HEK293T (cell line): ENCODE data around the gene PSMB4.

Source experiments
- ELF4 ChIP-seq: fragments of 450-650 bp; IDR thresholded peaks from 2 replicates; pipeline ENCODE4 v1.6.1; 2017; ENCODE audit warnings: antibody characterized with exemption
- FOXA1 ChIP-seq: fragments of 450-650 bp; IDR thresholded peaks from 2 replicates; pipeline ENCODE4 v1.6.1; 2016; ENCODE audit warnings: mild to moderate bottlenecking
- L3MBTL2 ChIP-seq: fragments of 450-650 bp; conservative IDR thresholded peaks from 2 replicates; pipeline ENCODE4 v1.6.1; 2016; ENCODE audit warnings: mild to moderate bottlenecking
- NFRKB ChIP-seq: fragments of 450-650 bp; IDR thresholded peaks from 2 replicates; pipeline ENCODE4 v1.6.1; 2016; ENCODE audit warnings: mild to moderate bottlenecking, moderate library complexity
- SP1 ChIP-seq: fragments of 450-650 bp; IDR thresholded peaks from 2 replicates; pipeline ENCODE4 v1.6.1; 2017
- SUZ12 ChIP-seq: fragments of 450-650 bp; IDR thresholded peaks from 2 replicates; pipeline ENCODE4 v1.6.1; 2016; ENCODE audit warnings: mild to moderate bottlenecking
- ZNF384 ChIP-seq: fragments of 450-650 bp; IDR thresholded peaks from 2 replicates; pipeline ENCODE4 v1.6.1; 2016

GRCh38 chr1:151372058-151372934 lies 27.1 kb upstream of the PSMB4 start, which contains the start of gene SELENBP1:
- TF ChIP-seq NFRKB (no peak), ZNF384 (no peak), ELF4 (no peak; the same call in 1 of the 2 replicates), SP1 (no peak), FOXA1 (no peak), L3MBTL2 (no peak), SUZ12 (no peak)
